PC-3 (cell line): ENCODE results near the gene DTNBP1.

Source experiments
- EZH2 ChIP-seq: fragments of 300-600 bp; sonication (generic); IDR thresholded peaks from one replicate; pipeline ENCODE4 v1.6.1; 2017; ENCODE audit warnings: antibody characterized with exemption, mild to moderate bottlenecking, low read length; ENCODE audit not compliant: unreplicated experiment
- TF ChIP-seq, protein P1 (sequence below): fragments of 300-600 bp; sonication (generic); conservative IDR thresholded peaks from 2 replicates; pipeline ENCODE4 v1.5.1; 2017; ENCODE audit warnings: antibody characterized with exemption, low read depth, mild to moderate bottlenecking, low read length

- TF ChIP-seq, protein P1, sequence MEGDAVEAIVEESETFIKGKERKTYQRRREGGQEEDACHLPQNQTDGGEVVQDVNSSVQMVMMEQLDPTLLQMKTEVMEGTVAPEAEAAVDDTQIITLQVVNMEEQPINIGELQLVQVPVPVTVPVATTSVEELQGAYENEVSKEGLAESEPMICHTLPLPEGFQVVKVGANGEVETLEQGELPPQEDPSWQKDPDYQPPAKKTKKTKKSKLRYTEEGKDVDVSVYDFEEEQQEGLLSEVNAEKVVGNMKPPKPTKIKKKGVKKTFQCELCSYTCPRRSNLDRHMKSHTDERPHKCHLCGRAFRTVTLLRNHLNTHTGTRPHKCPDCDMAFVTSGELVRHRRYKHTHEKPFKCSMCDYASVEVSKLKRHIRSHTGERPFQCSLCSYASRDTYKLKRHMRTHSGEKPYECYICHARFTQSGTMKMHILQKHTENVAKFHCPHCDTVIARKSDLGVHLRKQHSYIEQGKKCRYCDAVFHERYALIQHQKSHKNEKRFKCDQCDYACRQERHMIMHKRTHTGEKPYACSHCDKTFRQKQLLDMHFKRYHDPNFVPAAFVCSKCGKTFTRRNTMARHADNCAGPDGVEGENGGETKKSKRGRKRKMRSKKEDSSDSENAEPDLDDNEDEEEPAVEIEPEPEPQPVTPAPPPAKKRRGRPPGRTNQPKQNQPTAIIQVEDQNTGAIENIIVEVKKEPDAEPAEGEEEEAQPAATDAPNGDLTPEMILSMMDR = no peak
- no peak for TF ChIP-seq EZH2
Observed at GRCh38 chr6:15577106-15577505, 85.7 kb downstream of the DTNBP1 start.
